Measurements from ENCODE around the gene PTPRG. TPM values are rescaled to one million over a fixed set of nuclear protein-coding genes. Genes with fewer than 3 reads are reported as not detected.

The PTPRG gene
- total RNA-seq, 1 donor from 2014 or later: 77.2 TPM

- peaks cover 48% of the 10 kb centered on the region for H3K4me1 Mint-ChIP-seq (ENCODE audit: unreplicated experiment)
- no peaks in the 10 kb centered on the region for H3K27me3 Mint-ChIP-seq
- peaks cover 25% of the 10 kb centered on the region for H3K36me3 Mint-ChIP-seq
- TF ChIP-seq CTCF (conservative IDR thresholded peaks at IDR 0.05): no peak
- no peaks in the 10 kb centered on the region for H3K9me3 Mint-ChIP-seq
- DNase-seq (ENCODE audit: extremely low spot score, unreplicated experiment): no peak
- no peak overlapping the region for H3K4me3 Mint-ChIP-seq
- H3K27ac Mint-ChIP-seq: no peak overlapping the region
Measured at GRCh38 chr3:62242831-62243509, 681.6 kb downstream of the PTPRG start.

DNA sequence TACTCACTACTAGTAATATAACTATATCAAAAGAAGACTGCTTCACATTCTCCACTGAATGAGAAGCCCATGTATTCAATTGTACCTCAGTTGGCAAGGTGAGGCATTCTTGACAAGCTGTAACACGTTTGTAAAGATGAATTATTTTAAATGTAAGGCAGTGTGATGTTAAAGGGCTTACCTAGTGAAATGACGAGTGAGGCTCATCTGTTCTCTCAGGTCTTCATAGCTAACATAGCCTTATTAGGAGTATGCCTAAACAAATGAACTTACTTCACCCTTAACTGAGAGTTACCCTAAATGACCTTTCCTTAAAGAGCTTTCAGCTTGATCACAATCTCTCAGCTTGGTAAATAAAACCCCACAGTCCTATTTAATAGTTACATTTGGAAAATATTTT is 684.7 kb downstream of the PTPRG start:
- H3K27ac Mint-ChIP-seq: no peak overlapping the region
- H3K36me3 Mint-ChIP-seq: peaks cover 14% of the 10 kb centered on the region
- H3K4me3 Mint-ChIP-seq: no peak overlapping the region
- H3K9me3 Mint-ChIP-seq: no peaks in the 10 kb centered on the region
- no peaks in the 10 kb centered on the region for H3K27me3 Mint-ChIP-seq
- peaks cover 41% of the 10 kb centered on the region for H3K4me1 Mint-ChIP-seq (ENCODE audit: unreplicated experiment)
- DNase-seq (ENCODE audit: extremely low spot score, unreplicated experiment): no peak
- TF ChIP-seq CTCF (conservative IDR thresholded peaks at IDR 0.05): no peak

GRCh38 chr3:62246985-62247384 is 685.6 kb downstream of the PTPRG start:
- Mint-ChIP-seq H3K36me3 (peaks cover 17% of the 10 kb centered on the region), H3K27me3 (no peaks in the 10 kb centered on the region), H3K9me3 (no peaks in the 10 kb centered on the region), H3K4me3 (no peak overlapping the region), H3K27ac (no peak overlapping the region), H3K4me1 (ENCODE audit: unreplicated experiment) (peaks cover 35% of the 10 kb centered on the region)
- no peak for TF ChIP-seq CTCF (conservative IDR thresholded peaks at IDR 0.05)
- no peak for DNase-seq (ENCODE audit: extremely low spot score, unreplicated experiment)

DNA sequence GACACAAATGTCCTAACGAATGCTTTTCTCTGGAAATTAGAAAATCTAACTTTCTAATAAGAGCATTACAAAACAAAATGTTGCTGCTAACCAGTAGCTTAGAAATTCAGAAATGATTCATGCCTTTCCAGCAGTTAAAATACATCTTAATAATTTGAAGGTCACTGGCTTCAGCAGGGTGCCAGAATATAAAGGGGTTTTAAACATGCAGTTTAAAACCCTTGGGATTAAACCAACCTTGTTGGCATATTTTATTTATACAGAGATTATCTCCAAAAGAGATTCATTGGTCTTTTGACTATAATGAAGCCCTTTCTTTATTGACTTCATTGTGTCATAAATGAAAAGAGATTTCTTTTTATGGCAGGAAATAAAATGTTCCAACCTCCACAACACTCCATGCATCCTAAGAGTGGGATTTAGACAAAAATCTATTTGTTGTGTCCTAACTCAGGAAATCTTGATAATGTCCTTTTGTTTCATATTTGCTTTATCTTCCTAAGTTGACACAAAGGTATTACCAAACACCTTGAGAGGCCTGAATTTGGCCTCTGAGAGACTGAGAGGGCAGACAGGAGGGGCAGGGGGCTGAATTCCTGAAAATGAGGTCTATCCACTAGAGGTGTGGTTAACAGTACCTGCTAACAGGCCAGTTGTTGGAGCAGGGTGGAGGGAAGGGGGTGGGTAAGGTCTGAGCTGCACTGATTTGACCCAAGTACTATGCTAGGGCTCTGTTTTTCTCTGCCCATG is 687.5 kb downstream of the PTPRG start:
- H3K9me3 Mint-ChIP-seq: no peaks in the 10 kb centered on the region

DNA sequence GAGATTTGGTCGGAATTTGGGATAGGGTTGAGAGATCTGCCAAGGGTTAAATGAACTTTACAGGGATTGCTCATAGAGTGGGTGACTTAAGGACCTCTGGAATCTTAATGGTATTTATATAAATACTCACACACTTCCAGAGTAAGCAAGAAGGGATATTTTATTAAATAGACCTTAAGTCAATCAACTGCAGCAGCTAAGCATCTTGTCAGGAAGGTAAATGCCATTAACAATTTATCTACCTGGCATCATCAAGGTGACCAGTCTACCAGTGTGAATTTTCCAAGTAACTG is 688.1 kb downstream of the PTPRG start:
- Mint-ChIP-seq H3K27me3 (no peaks in the 10 kb centered on the region), H3K27ac (no peak overlapping the region), H3K9me3 (no peaks in the 10 kb centered on the region), H3K4me3 (no peak overlapping the region), H3K36me3 (peaks cover 10% of the 10 kb centered on the region), H3K4me1 (ENCODE audit: unreplicated experiment) (peaks cover 30% of the 10 kb centered on the region)
- no peak for TF ChIP-seq CTCF (conservative IDR thresholded peaks at IDR 0.05)
- no peak for DNase-seq (ENCODE audit: extremely low spot score, unreplicated experiment)

More for the DNA sequence above, 687.5 kb downstream of the PTPRG start:
- DNase-seq (ENCODE audit: extremely low spot score, unreplicated experiment): no peak
- H3K36me3 Mint-ChIP-seq: peaks cover 14% of the 10 kb centered on the region
- no peak for TF ChIP-seq CTCF (conservative IDR thresholded peaks at IDR 0.05)
- no peak overlapping the region for H3K27ac Mint-ChIP-seq
- H3K27me3 Mint-ChIP-seq: no peaks in the 10 kb centered on the region
- H3K4me3 Mint-ChIP-seq: no peak overlapping the region
- peaks cover 30% of the 10 kb centered on the region for H3K4me1 Mint-ChIP-seq (ENCODE audit: unreplicated experiment)

Measured in type B pancreatic cell (in vitro differentiated cells).